HL-60/S4 (cell line): ENCODE results near the gene PRDM16.

Source experiments
- in situ Hi-C: fragments of 300-500 bp; cut with MboI; formaldehyde crosslinking; loops from 2 replicates; pipeline ENCODE4 v1.14.3; 2022; ENCODE audit warnings: low sequenced_read_pairs

Gene PRDM16

DNA sequence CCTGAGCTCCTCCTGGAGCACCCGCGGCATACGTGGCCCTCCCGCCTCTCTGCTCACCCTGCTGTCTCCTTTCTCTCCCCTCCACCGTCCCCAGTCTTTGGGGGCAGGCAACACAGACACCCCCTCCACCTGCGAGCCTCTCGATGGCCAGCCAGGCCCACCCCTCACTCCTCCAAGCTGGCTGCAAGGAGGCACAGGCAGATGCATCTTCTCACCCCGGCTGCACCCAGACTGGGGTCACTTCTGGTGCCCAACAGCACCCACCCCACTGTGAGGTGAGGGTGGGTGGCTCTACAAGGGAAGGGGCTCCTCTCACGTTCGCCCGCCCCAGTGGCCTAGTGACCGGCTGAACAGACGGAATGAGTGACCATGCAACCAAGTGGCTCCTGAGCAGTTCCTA, 277.5 kb downstream of the PRDM16 start:
- in situ Hi-C loops, result no loop called here

GRCh38 chr1:3347257-3348020, 278.4 kb downstream of the PRDM16 start:
- in situ Hi-C loops, result no loop called here

GRCh38 chr1:3348196-3348865, 279.3 kb downstream of the PRDM16 start:
- in situ Hi-C loops, result no loop called here

GRCh38 chr1:3349161-3349967, 280.4 kb downstream of the PRDM16 start:
- in situ Hi-C loops, result no loop called here

- in situ Hi-C loops, result no loop called here
These were observed 280.9 kb downstream of the PRDM16 start for GRCh38 chr1:3349968-3350299.

GRCh38 chr1:3350506-3351261, 281.7 kb downstream of the PRDM16 start:
- in situ Hi-C loops, result no loop called here

DNA sequence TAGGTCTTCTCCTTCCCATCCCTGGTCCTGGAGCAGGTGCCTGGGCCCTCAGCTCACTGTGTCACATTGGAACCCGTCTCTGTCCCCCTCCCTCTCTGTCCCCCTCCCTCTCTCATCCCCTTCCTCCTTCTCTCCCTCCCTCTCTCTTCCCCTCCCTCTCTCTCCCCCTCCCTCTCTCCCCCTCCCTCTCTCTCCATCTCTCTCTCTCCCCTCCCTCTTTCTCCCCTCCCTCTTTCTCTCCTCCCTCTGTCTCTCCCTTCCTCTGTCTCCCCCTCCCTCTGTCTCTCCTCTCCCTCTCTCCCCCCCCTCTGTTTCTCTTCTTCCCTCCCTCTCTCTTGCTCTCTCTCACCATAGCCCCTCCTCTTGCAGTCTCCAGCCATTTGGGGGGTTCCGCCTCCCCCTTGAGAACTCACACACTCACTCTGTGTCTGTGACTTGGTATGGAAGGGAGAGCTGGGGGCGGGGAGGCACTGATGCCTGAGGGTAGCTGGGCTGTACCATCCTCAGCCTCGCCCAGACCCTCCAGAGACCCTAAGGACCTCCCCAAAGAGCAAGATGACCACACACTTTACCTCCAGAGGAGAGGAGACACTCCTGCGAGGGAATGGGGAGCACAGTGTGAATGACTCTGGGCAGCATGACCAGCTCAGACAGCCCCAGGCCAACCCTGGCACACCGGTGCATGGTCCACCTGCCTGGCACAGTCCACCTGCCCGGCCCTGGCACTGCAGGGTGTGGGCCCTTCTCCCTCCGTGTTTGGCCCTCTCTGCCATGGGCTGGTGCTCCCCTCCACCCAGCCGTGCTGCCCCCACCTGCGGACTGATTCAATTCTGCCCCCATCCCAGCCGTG, 282.7 kb downstream of the PRDM16 start:
- in situ Hi-C loops, result no loop called here

DNA sequence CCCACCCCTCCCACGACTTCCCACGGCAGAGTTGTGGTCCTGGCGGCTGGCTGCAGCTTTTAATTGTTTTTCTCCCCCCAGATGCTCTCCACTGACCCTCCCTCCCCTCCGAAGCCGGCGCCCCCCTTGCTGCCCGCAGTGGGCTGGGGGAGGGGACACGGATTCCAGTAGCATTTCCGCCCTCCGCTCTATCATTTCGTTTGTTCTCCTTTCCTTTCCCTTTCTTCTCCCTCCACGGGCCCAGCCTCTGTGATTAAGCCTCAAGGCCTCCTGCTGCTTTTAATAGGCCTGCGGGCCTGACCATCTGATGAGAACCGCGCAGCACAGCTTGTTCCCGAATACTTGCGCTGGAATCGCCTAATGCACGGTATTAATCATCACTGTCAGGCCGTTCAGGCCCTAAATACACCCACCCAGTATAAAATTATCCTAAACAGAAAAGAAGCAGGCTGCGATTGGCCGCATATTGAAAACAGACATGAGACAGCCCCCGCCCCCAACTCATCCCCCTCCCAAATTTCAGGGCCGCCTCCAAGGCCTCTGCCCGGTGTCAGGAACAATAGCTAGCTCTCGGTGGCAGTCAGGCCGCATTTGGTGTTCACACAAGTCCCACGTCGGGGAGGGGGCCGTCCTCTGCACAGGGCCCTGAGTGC, 283.4 kb downstream of the PRDM16 start:
- in situ Hi-C loops, result no loop called here

GRCh38 chr1:3352952-3353331, 283.9 kb downstream of the PRDM16 start:
- in situ Hi-C loops, result no loop called here

DNA sequence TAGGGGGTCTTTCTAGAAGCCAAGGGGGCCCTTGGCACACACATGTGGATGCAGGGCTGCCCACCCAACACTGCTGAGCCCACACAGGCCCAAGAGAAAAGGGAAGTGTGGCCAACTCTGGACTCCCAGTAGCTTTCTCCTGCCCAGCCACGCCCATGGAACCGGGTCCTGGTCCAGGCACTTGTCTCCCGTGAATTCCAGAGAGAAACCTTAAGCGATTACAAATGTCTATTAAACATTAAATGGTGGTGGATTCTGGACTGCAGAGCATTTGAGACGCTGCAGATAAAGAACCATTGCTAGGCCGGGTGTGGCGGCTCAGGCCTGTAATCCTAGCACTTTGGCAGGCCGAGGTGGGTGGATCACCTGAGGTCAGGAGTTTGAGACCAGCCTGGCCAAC, 284.9 kb downstream of the PRDM16 start:
- in situ Hi-C loops, result no loop called here

GRCh38 chr1:3355089-3355488, 286.1 kb downstream of the PRDM16 start:
- in situ Hi-C loops, result no loop called here

- in situ Hi-C loops, result no loop called here
These were observed 287.2 kb downstream of the PRDM16 start for GRCh38 chr1:3355894-3356826.

GRCh38 chr1:3356827-3357460, 287.9 kb downstream of the PRDM16 start:
- in situ Hi-C loops, result no loop called here

GRCh38 chr1:3357526-3358297, 288.7 kb downstream of the PRDM16 start:
- in situ Hi-C loops, result no loop called here

GRCh38 chr1:3359351-3359750, 290.3 kb downstream of the PRDM16 start:
- in situ Hi-C loops, result no loop called here

DNA sequence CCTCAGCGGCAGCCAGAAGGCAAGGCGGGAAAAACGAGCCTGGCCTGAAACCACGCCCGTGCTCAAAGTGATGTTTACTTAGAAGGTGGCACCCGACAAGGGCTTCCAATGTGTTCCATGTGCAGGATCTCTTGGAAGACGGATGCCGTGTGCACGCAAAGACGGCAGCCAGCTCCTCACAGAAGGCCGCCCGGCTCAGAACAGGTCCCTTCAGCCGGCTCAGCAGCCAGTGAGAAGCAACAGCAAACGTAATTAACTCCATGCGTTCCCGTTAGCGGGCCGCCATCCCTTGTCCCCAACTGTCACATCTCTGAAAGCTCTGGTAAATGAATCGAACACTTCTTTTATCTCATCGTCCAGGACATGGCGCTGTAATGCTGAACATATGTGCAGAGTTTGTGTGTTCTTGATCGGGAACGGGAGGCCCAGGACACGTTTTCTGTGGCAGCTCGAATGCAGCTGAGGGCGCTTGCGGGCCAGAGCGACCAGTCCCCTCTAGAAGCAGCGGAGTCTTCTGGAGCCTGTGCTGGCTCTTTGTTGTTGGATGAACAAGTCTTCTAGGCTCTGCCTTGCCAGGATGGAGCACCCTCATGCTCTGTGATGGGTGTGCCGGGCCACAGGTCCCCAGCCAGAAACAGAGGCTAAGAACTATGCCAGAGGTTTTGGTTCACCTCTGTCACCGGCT, 290.9 kb downstream of the PRDM16 start:
- in situ Hi-C loops, result no loop called here
